GM12878 (cell line): ENCODE results near the gene MRPS35. TPM values are rescaled to one million over a fixed set of nuclear protein-coding genes. Genes with fewer than 3 reads are reported as not detected.

Source experiments
- ATAC-seq: fragments of 200-7000 bp; cut with Tn5 transposase; 3 replicates; pipeline ENCODE4 v1.9.1; 2020; ENCODE audit warnings: mild to moderate bottlenecking, moderate library complexity
- BruUV-seq: library from RNA; stranded (reverse); fragments of 400-500 nt; replicated peaks from 2 replicates; lab custom pipeline; 2021; lab: Mats Ljungman, UMichigan
- CTCF ChIA-PET: fragments of 300-600 bp; sonication (Branson Sonifier 250); formaldehyde crosslinking; extraction: SDS; loops from one replicate; lab custom pipeline; 2021; ENCODE audit warnings: inconsistent platforms; lab: Yijun Ruan, JAX
- POLR2A ChIA-PET: fragments of 350-600 bp; formaldehyde crosslinking; extraction: SDS; loops from one replicate; lab custom pipeline; 2021; ENCODE audit warnings: inconsistent platforms; lab: Charles Lee
- RAD21 ChIA-PET: fragments of 300-600 bp; sonication (Branson Sonifier 250); formaldehyde crosslinking; loops from one replicate; lab custom pipeline; 2023; ENCODE audit warnings: antibody characterized with exemption; ENCODE audit not compliant: unreplicated experiment; lab: Charles Lee
- SMC1A ChIA-PET: fragments of 300-600 bp; sonication (Branson Sonifier 250); formaldehyde crosslinking; loops from one replicate; lab custom pipeline; 2023; ENCODE audit not compliant: unreplicated experiment, uncharacterized antibody; lab: Charles Lee
- DNase-seq: peaks from one replicate; pipeline ENCODE4 v3.0.0-alpha.2; 2011; ENCODE audit warnings: low read depth, low spot score
- FAIRE-seq: peaks from 3 replicates; lab custom pipeline; 2011; peaks lifted over from hg19 to GRCh38; lab: Jason Lieb, UNC
- H2AFZ ChIP-seq: 2 replicates; pipeline ENCODE4 v1.6.0; 2011; ENCODE audit warnings: low read depth, low read length, control low read depth; ENCODE audit not compliant: control insufficient read depth
- H3K27ac ChIP-seq: 2 replicates; pipeline ENCODE4 v1.5.1; 2011; ENCODE audit warnings: control low read depth; ENCODE audit not compliant: control insufficient read depth, insufficient read depth
- H3K27me3 ChIP-seq, 2 experiments: replicated peaks in 1 of 2; 2 replicates each; pipeline versions ENCODE4 v1.6.0 to v1.6.1; 2011; ENCODE audit warnings: low read length in 1 of 2; ENCODE audit not compliant: control insufficient read depth in 2 of 2, insufficient read depth in 2 of 2
- H3K36me3 ChIP-seq, 2 experiments: 2 replicates each; pipeline ENCODE4 v1.5.1; 2011; ENCODE audit warnings: low read length in 1 of 2; ENCODE audit not compliant: control insufficient read depth in 2 of 2, insufficient read depth in 2 of 2
- H3K4me1 ChIP-seq: 2 replicates; pipeline ENCODE4 v1.6.1; 2011; ENCODE audit warnings: mild to moderate bottlenecking, low read length, moderate library complexity, mixed read lengths; ENCODE audit not compliant: control insufficient read depth, insufficient read depth
- H3K4me2 ChIP-seq: 2 replicates; pipeline ENCODE4 v1.6.0; 2011; ENCODE audit warnings: control low read depth; ENCODE audit not compliant: control insufficient read depth, insufficient read depth
- H3K4me3 ChIP-seq: fragments of 200-600 bp; sonication (generic); 2 replicates; pipeline ENCODE4 v1.5.1; 2016
- H3K79me2 ChIP-seq: 2 replicates; pipeline ENCODE4 v1.6.0; 2011; ENCODE audit warnings: low read length; ENCODE audit not compliant: control insufficient read depth, insufficient read depth
- H3K9ac ChIP-seq: 2 replicates; pipeline ENCODE4 v1.8.0; 2011; ENCODE audit warnings: low read length, control low read depth, mixed read lengths; ENCODE audit not compliant: control insufficient read depth, insufficient read depth
- H3K9me3 ChIP-seq: replicated peaks from 3 replicates; pipeline ENCODE4 v1.5.1; 2011; ENCODE audit warnings: mild to moderate bottlenecking, low read length; ENCODE audit not compliant: control insufficient read depth, insufficient read depth
- H4K20me1 ChIP-seq: 2 replicates; pipeline ENCODE4 v1.6.0; 2011; ENCODE audit not compliant: control insufficient read depth, insufficient read depth
- CBX3 ChIP-seq: fragments of 200-600 bp; sonication (generic); IDR thresholded peaks from 2 replicates; pipeline ENCODE4 v1.6.1; 2016; ENCODE audit warnings: low read depth, borderline replicate concordance
- FOXM1 ChIP-seq: IDR thresholded peaks from 2 replicates; pipeline ENCODE4 v1.6.1; 2012; ENCODE audit warnings: low read depth, mild to moderate bottlenecking, inconsistent platforms, low read length, moderate library complexity
- MEF2B ChIP-seq: fragments of 450-650 bp; IDR thresholded peaks from 2 replicates; pipeline ENCODE4 v1.6.1; 2018; ENCODE audit warnings: mild to moderate bottlenecking, moderate library complexity; ENCODE audit not compliant: partially characterized antibody, poor library complexity, severe bottlenecking
- MXI1 ChIP-seq: fragments of 150-350 bp; IDR thresholded peaks from 2 replicates; pipeline ENCODE4 v1.6.1; 2011; ENCODE audit warnings: low read depth, mild to moderate bottlenecking, inconsistent platforms, low read length, improper control_type of control experiment
- NFYA ChIP-seq: IDR thresholded peaks from 2 replicates; pipeline ENCODE4 v1.6.1; 2011; ENCODE audit warnings: low read depth, mild to moderate bottlenecking, low read length, improper control_type of control experiment, borderline replicate concordance
- RBBP5 ChIP-seq: fragments of 200-600 bp; sonication (generic); conservative IDR thresholded peaks from 2 replicates; pipeline ENCODE4 v1.6.1; 2016
- SRF ChIP-seq, 2 experiments: IDR thresholded peaks; 2 replicates each; pipeline ENCODE4 v1.6.1; 2011; ENCODE audit warnings: low read depth in 2 of 2, low read length in 2 of 2, mild to moderate bottlenecking in 1 of 2, moderate library complexity in 1 of 2
- YY1 ChIP-seq: IDR thresholded peaks from 2 replicates; pipeline ENCODE4 v1.6.1; 2011; ENCODE audit warnings: low read depth, mild to moderate bottlenecking, low read length
- WGBS: methylation state at CpG from one replicate; pipeline ENCODE4 v1.1.6; 2016; ENCODE audit warnings: low lambda C conversion rate; ENCODE audit not compliant: insufficient replicate concordance, insufficient coverage; ENCODE audit errors: missing lambda C conversion rate; 5-methylcytosine and 5-hydroxymethylcytosine counted together
- in situ Hi-C: fragments of 300-500 bp; cut with MboI; formaldehyde crosslinking; loops from 9 replicates; pipeline ENCODE4 v1.14.3; 2018; ENCODE audit warnings: mixed read lengths
- intact Hi-C: fragments of 100-400 bp; cut with micrococcal nuclease; formaldehyde crosslinking; loops from one replicate; pipeline ENCODE4 v1.14.2; 2022; ENCODE audit not compliant: unreplicated experiment
- polyA plus RNA-seq, 11 experiments: library from polyadenylated mRNA; depleted of rRNA in 4 of 11; unstranded in 6 of 11; stranded (reverse) in 5 of 11; fragments of >200 nt; fragmentation: Nextera tagmentation in 4 of 11; fragmentation: Illumina TruSeq in 1 of 11; extraction: Ambion mirVana in 4 of 11; extraction: Trizol in 1 of 11; gene quantifications; 1 replicate in 1 of 11; 2 replicates in 10 of 11; pipeline versions ENCODE4 v1.2.1 to v1.2.3, GENCODE V29; 2011 to 2016; ENCODE audit warnings: inconsistent platforms in 2 of 11, missing spikeins in 2 of 11, low read depth in 1 of 11
- total RNA-seq, 4 experiments: library from RNA; depleted of rRNA in 3 of 4; stranded (reverse); fragments of >200 nt in 3 of 4; fragmentation: Illumina TruSeq in 1 of 4; extraction: Trizol in 1 of 4; gene quantifications; 2 replicates each; pipeline versions ENCODE4 v1.2.1 to v1.2.3, GENCODE V29; 2013 to 2021
- TF ChIP-seq, protein P1 (sequence below): fragments of 450-650 bp; IDR thresholded peaks from 2 replicates; pipeline ENCODE4 v1.6.1; 2014; ENCODE audit warnings: mild to moderate bottlenecking
- TF ChIP-seq, protein P2 (sequence below): fragments of 150-350 bp; IDR thresholded peaks from 2 replicates; pipeline ENCODE4 v1.6.1; 2014; ENCODE audit warnings: mild to moderate bottlenecking, low read depth, low read length
- TF ChIP-seq, protein P3 (sequence below): fragments of 450-650 bp; conservative IDR thresholded peaks from 2 replicates; pipeline ENCODE4 v1.6.1; 2017; ENCODE audit warnings: mild to moderate bottlenecking, moderate library complexity
- TF ChIP-seq, protein P4 (sequence below), 3 experiments: IDR thresholded peaks in 2 of 3; conservative IDR thresholded peaks in 1 of 3; 2 replicates each; pipeline ENCODE4 v1.5.1; 2011; ENCODE audit warnings: low read depth in 3 of 3, low read length in 3 of 3, mild to moderate bottlenecking in 3 of 3, control low read depth in 2 of 3, moderate library complexity in 2 of 3, inconsistent platforms in 1 of 3, mixed read lengths in 1 of 3; ENCODE audit not compliant: control insufficient read depth in 2 of 3, insufficient read depth in 1 of 3; ENCODE audit errors: extremely low read depth in 1 of 3

The MRPS35 gene
- total and polyA plus RNA-seq, 10 of the 15 experiments (the other 5 are each of a cell fraction or from before 2014, with no cell fraction given) = 45.7 to 111 (median 67.1) TPM

DNA sequence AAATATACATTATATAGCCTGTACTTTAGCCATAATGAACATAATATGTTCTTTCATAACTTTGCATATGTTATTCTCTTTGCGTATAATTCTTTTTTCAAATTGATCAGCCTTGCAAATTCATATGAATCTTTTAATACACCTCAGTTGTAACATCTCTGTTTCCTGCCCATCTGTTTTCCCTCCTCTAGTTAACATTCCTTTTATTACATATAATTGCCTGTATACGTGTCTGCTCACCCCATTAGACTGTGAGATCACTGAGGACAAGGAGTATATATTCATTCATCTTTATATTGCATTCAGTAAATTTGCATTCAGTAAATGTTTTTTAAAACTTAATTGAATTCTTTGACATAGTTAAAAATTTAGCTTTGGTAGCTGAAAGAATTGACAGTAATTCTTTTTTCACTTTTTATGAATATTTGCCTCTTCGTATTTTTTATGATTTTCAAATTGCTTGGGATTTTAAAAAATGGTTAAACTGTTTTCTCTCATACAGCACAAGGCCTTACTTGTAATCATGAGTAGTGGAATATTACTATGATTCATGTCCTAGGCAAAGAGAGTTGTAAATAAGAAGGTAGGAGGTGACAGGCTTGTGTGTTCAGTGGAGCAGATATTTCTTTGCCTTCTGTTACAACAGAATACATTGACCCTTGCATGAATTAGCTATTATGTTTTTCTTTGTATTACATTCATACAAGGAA is 36.6 kb downstream of the MRPS35 start:
- in situ Hi-C loops = no loop called here
- no peak for TF ChIP-seq CBX3
- TF ChIP-seq MXI1 = no peak
- TF ChIP-seq MEF2B = no peak
- no peak for TF ChIP-seq NFYA
- no peak for TF ChIP-seq RBBP5
- TF ChIP-seq, protein P1, sequence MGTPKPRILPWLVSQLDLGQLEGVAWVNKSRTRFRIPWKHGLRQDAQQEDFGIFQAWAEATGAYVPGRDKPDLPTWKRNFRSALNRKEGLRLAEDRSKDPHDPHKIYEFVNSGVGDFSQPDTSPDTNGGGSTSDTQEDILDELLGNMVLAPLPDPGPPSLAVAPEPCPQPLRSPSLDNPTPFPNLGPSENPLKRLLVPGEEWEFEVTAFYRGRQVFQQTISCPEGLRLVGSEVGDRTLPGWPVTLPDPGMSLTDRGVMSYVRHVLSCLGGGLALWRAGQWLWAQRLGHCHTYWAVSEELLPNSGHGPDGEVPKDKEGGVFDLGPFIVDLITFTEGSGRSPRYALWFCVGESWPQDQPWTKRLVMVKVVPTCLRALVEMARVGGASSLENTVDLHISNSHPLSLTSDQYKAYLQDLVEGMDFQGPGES = no peak
- no peak for TF ChIP-seq FOXM1
- TF ChIP-seq SRF (IDR thresholded peaks at IDR 0.05; ENCODE audit: low read depth in 2 of 2, low read length in 2 of 2) = no peak
- no peak for TF ChIP-seq YY1
- TF ChIP-seq, protein P2, sequence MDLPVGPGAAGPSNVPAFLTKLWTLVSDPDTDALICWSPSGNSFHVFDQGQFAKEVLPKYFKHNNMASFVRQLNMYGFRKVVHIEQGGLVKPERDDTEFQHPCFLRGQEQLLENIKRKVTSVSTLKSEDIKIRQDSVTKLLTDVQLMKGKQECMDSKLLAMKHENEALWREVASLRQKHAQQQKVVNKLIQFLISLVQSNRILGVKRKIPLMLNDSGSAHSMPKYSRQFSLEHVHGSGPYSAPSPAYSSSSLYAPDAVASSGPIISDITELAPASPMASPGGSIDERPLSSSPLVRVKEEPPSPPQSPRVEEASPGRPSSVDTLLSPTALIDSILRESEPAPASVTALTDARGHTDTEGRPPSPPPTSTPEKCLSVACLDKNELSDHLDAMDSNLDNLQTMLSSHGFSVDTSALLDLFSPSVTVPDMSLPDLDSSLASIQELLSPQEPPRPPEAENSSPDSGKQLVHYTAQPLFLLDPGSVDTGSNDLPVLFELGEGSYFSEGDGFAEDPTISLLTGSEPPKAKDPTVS = no peak
- TF ChIP-seq, protein P3, sequence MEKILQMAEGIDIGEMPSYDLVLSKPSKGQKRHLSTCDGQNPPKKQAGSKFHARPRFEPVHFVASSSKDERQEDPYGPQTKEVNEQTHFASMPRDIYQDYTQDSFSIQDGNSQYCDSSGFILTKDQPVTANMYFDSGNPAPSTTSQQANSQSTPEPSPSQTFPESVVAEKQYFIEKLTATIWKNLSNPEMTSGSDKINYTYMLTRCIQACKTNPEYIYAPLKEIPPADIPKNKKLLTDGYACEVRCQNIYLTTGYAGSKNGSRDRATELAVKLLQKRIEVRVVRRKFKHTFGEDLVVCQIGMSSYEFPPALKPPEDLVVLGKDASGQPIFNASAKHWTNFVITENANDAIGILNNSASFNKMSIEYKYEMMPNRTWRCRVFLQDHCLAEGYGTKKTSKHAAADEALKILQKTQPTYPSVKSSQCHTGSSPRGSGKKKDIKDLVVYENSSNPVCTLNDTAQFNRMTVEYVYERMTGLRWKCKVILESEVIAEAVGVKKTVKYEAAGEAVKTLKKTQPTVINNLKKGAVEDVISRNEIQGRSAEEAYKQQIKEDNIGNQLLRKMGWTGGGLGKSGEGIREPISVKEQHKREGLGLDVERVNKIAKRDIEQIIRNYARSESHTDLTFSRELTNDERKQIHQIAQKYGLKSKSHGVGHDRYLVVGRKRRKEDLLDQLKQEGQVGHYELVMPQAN = no peak
- TF ChIP-seq, protein P4, sequence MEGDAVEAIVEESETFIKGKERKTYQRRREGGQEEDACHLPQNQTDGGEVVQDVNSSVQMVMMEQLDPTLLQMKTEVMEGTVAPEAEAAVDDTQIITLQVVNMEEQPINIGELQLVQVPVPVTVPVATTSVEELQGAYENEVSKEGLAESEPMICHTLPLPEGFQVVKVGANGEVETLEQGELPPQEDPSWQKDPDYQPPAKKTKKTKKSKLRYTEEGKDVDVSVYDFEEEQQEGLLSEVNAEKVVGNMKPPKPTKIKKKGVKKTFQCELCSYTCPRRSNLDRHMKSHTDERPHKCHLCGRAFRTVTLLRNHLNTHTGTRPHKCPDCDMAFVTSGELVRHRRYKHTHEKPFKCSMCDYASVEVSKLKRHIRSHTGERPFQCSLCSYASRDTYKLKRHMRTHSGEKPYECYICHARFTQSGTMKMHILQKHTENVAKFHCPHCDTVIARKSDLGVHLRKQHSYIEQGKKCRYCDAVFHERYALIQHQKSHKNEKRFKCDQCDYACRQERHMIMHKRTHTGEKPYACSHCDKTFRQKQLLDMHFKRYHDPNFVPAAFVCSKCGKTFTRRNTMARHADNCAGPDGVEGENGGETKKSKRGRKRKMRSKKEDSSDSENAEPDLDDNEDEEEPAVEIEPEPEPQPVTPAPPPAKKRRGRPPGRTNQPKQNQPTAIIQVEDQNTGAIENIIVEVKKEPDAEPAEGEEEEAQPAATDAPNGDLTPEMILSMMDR (IDR thresholded peaks at IDR 0.05 in 2 of 3, conservative IDR thresholded peaks at IDR 0.05 in 1 of 3; ENCODE audit: control insufficient read depth in 2 of 3, extremely low read depth in 1 of 3, insufficient read depth in 1 of 3, low read depth in 3 of 3, low read length in 3 of 3) = no peak
- TF ChIP-seq, all 136 proteins: peak for 0
- ChIA-PET SMC1A (interaction anchor here (1.3 to 1.6 kb wide), 2 partner anchors 8 to 14 kb away, joined by 3 read pairs; no protein-coding TSS in a partner anchor), POLR2A (no interaction called here), CTCF (interaction anchor here (0.9 to 1.3 kb wide), 3 partner anchors 10 to 53 kb away, joined by 3 to 4 read pairs (median 3); no protein-coding TSS in a partner anchor), RAD21 (interaction anchor here (1.3 kb wide), 1 partner anchor 31 kb away, joined by 3 read pairs; no protein-coding TSS in a partner anchor)
- H3K79me2 ChIP-seq = no peaks in the 10 kb centered on the region
- no peak overlapping the region for H3K4me3 ChIP-seq
- no peak overlapping the region for H3K4me2 ChIP-seq
- ATAC-seq (no peak), FAIRE-seq (no peak), DNase-seq (no peak)
- no peaks in the 10 kb centered on the region for H3K4me1 ChIP-seq
- intact Hi-C loops = no loop called here
- H2AFZ ChIP-seq = no peak overlapping the region
- H4K20me1 ChIP-seq = no peaks in the 10 kb centered on the region
- no peak overlapping the region for H3K9ac ChIP-seq
- H3K36me3 ChIP-seq = peaks cover 0 to 7% of the 10 kb centered on the region in 2 experiments; a peak in 2 of 4 replicates
- no peaks in the 10 kb centered on the region for H3K9me3 ChIP-seq
- 98% methylated on average over 3 of the region's 3 CpGs for WGBS
- BruUV-seq = no TSS peak
- H3K27me3 ChIP-seq = no peaks in the 10 kb centered on the region
- no peak overlapping the region for H3K27ac ChIP-seq
